PC-3 (cell line): Measurements from ENCODE around the gene HSFX4.
"Not testable (repeated sequence)": the region's sequence is repeated elsewhere in the genome, so short reads cannot be mapped to it uniquely, and the experiment has no call there.

Experiments
- CTCF ChIP-seq: fragments of 300-600 bp; sonication (generic); conservative IDR thresholded peaks from 2 replicates; pipeline ENCODE4 v1.5.1; 2017; ENCODE audit warnings: antibody characterized with exemption, low read depth, mild to moderate bottlenecking, low read length
- EZH2 ChIP-seq: fragments of 300-600 bp; sonication (generic); IDR thresholded peaks from one replicate; pipeline ENCODE4 v1.6.1; 2017; ENCODE audit warnings: antibody characterized with exemption, mild to moderate bottlenecking, low read length; ENCODE audit not compliant: unreplicated experiment

DNA sequence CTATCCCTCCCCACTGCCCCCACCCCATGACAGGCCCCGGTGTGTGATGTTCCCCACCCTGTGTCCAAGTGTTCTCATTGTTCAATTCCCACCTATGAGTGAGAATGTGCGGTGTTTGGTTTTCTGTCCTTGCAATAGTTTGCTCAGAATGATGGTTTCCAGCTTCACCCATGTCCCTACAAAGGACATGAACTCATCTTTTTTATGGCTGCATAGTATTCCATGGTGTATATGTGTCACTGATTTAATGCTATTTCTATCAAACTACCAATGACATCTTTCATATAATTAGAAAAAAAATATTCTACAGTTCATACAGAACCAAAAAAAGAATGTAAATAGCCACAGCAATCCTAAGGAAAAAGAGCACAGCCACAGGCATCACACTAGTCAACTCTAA is 38.5 kb upstream of the HSFX4 start:
- not testable (repeated sequence) for TF ChIP-seq EZH2, CTCF
